ENCODE measurements around the gene EYA2.

The EYA2 gene

GRCh38 chr20:47231382-47232039, 336.9 kb downstream of the EYA2 start:
- no peaks in the 10 kb centered on the region for H3K27me3 ChIP-seq
- H3K4me1 ChIP-seq = peaks cover 53% of the 10 kb centered on the region
- H3K27ac ChIP-seq = no peak overlapping the region; the same call in 1 of the 2 replicates
- peak; percentile 70; the same call in 1 of the 2 replicates for TF ChIP-seq Cebpa-rat (IDR thresholded peaks at IDR 0.05)
- H3K9me3 ChIP-seq = no peaks in the 10 kb centered on the region
- peaks cover 100% of the 10 kb centered on the region for H3K36me3 ChIP-seq
- no peak overlapping the region for H3K4me2 ChIP-seq
- no peak overlapping the region for H3K9ac ChIP-seq
- H3K4me3 ChIP-seq = no peak overlapping the region
- H4K20me1 ChIP-seq = peaks cover 98% of the 10 kb centered on the region

GRCh38 chr20:47232518-47232917, 337.9 kb downstream of the EYA2 start:
- Histone ChIP-seq H3K27me3 (no peaks in the 10 kb centered on the region), H3K4me2 (peak overlapping the region; percentile 59), H3K9ac (no peak overlapping the region), H3K4me1 (peaks cover 59% of the 10 kb centered on the region), H4K20me1 (peaks cover 98% of the 10 kb centered on the region), H3K9me3 (no peaks in the 10 kb centered on the region), H3K36me3 (peaks cover 100% of the 10 kb centered on the region), H3K4me3 (no peak overlapping the region), H3K27ac (peak overlapping the region; percentile 33; the same call in 1 of the 2 replicates)
- TF ChIP-seq Cebpa-rat (IDR thresholded peaks at IDR 0.05) = no peak

GRCh38 chr20:47233333-47234188, 338.9 kb downstream of the EYA2 start:
- H3K4me3 ChIP-seq = no peak overlapping the region; the same call in 1 of the 2 replicates
- no peaks in the 10 kb centered on the region for H3K9me3 ChIP-seq
- peaks cover 97% of the 10 kb centered on the region for H3K36me3 ChIP-seq
- H3K27me3 ChIP-seq = no peaks in the 10 kb centered on the region
- H3K4me2 ChIP-seq = peak overlapping the region; percentile 59
- peaks cover 70% of the 10 kb centered on the region for H3K4me1 ChIP-seq
- peaks cover 99% of the 10 kb centered on the region for H4K20me1 ChIP-seq
- H3K27ac ChIP-seq = peak overlapping the region; percentile 45
- no peak overlapping the region for H3K9ac ChIP-seq
- TF ChIP-seq Cebpa-rat (IDR thresholded peaks at IDR 0.05) = no peak

- H3K4me3 ChIP-seq = no peak overlapping the region
- no peak overlapping the region for H3K27ac ChIP-seq
- H3K4me2 ChIP-seq = peak overlapping the region; percentile 88; the same call in 1 of the 2 replicates
- H3K36me3 ChIP-seq = peaks cover 89% of the 10 kb centered on the region
- peaks cover 85% of the 10 kb centered on the region for H3K4me1 ChIP-seq
- no peak for TF ChIP-seq Cebpa-rat (IDR thresholded peaks at IDR 0.05)
- no peaks in the 10 kb centered on the region for H3K27me3 ChIP-seq
- no peaks in the 10 kb centered on the region for H3K9me3 ChIP-seq
- peaks cover 100% of the 10 kb centered on the region for H4K20me1 ChIP-seq
- H3K9ac ChIP-seq = no peak overlapping the region
These were observed 340.5 kb downstream of the EYA2 start for GRCh38 chr20:47235111-47235510.

GRCh38 chr20:47235853-47236638, 341.4 kb downstream of the EYA2 start:
- Histone ChIP-seq H3K4me2 (peak overlapping the region; percentile 88), H3K4me1 (peaks cover 91% of the 10 kb centered on the region), H3K27me3 (no peaks in the 10 kb centered on the region), H3K27ac (peak overlapping the region; percentile 86; the same call in 1 of the 2 replicates), H3K9ac (no peak overlapping the region), H3K36me3 (peaks cover 89% of the 10 kb centered on the region), H4K20me1 (peaks cover 100% of the 10 kb centered on the region), H3K4me3 (no peak overlapping the region), H3K9me3 (no peaks in the 10 kb centered on the region)
- TF ChIP-seq Cebpa-rat (IDR thresholded peaks at IDR 0.05) = no peak

GRCh38 chr20:47236639-47236900, 341.9 kb downstream of the EYA2 start:
- H3K9me3 ChIP-seq = no peaks in the 10 kb centered on the region
- peaks cover 100% of the 10 kb centered on the region for H4K20me1 ChIP-seq
- peaks cover 91% of the 10 kb centered on the region for H3K4me1 ChIP-seq
- peaks cover 89% of the 10 kb centered on the region for H3K36me3 ChIP-seq
- no peak overlapping the region for H3K9ac ChIP-seq
- TF ChIP-seq Cebpa-rat (IDR thresholded peaks at IDR 0.05) = no peak
- peak overlapping the region; percentile 86; the same call in 1 of the 2 replicates for H3K27ac ChIP-seq
- H3K27me3 ChIP-seq = no peaks in the 10 kb centered on the region
- no peak overlapping the region for H3K4me3 ChIP-seq
- peak overlapping the region; percentile 88 for H3K4me2 ChIP-seq

- peak overlapping the region; percentile 51; the same call in 1 of the 2 replicates for H3K4me3 ChIP-seq
- H3K27ac ChIP-seq = peak overlapping the region; percentile 86
- peaks cover 100% of the 10 kb centered on the region for H4K20me1 ChIP-seq
- H3K9me3 ChIP-seq = no peaks in the 10 kb centered on the region
- peaks cover 89% of the 10 kb centered on the region for H3K36me3 ChIP-seq
- no peak for TF ChIP-seq Cebpa-rat (IDR thresholded peaks at IDR 0.05)
- H3K4me2 ChIP-seq = peak overlapping the region; percentile 88
- H3K4me1 ChIP-seq = peaks cover 99% of the 10 kb centered on the region
- no peaks in the 10 kb centered on the region for H3K27me3 ChIP-seq
- no peak overlapping the region; the same call in 1 of the 2 replicates for H3K9ac ChIP-seq
These were observed 343.1 kb downstream of the EYA2 start for GRCh38 chr20:47237715-47238114.
